Spleen (tissue), 11 donors: ENCODE data around the gene CUL1. TPM values are rescaled to one million over a fixed set of nuclear protein-coding genes. Genes with fewer than 3 reads are reported as not detected.

Experiments used
- DNase-seq: peaks from one replicate; pipeline ENCODE4 v3.0.0-alpha.2; 2020
- H3K27ac ChIP-seq, 8 donors: fragments of 200-600 bp; sonication (generic) in 7 of 8; 1 replicate in 4 of 8; 2 replicates in 4 of 8; pipeline versions ENCODE4 v1.5.0 to v1.8.0; 2016 to 2021; ENCODE audit warnings: inconsistent platforms in 4 of 8, mild to moderate bottlenecking in 4 of 8, moderate library complexity in 1 of 8
- H3K27me3 ChIP-seq, 7 donors: fragments of 200-600 bp; sonication (generic) in 6 of 7; replicated peaks in 1 of 7; 1 replicate in 4 of 7; 2 replicates in 3 of 7; pipeline versions ENCODE4 v1.5.0 to v1.8.0; 2016 to 2021; ENCODE audit warnings: inconsistent platforms in 3 of 7, mild to moderate bottlenecking in 1 of 7
- H3K36me3 ChIP-seq, 6 donors: fragments of 200-600 bp; sonication (generic) in 5 of 6; 1 replicate in 4 of 6; 2 replicates in 2 of 6; pipeline versions ENCODE4 v1.5.0 to v1.8.0; 2016 to 2021; ENCODE audit warnings: inconsistent platforms in 2 of 6
- H3K4me1 ChIP-seq, 6 donors: fragments of 200-600 bp; sonication (generic) in 5 of 6; 1 replicate in 3 of 6; 2 replicates in 3 of 6; pipeline versions ENCODE4 v1.5.0 to v1.8.0; 2016 to 2021; ENCODE audit warnings: inconsistent platforms in 3 of 6
- H3K4me3 ChIP-seq, 8 donors: fragments of 200-600 bp; sonication (generic) in 7 of 8; 1 replicate in 4 of 8; 2 replicates in 4 of 8; pipeline versions ENCODE4 v1.5.0 to v1.8.0; 2016 to 2021; ENCODE audit warnings: inconsistent platforms in 4 of 8, mild to moderate bottlenecking in 4 of 8, moderate library complexity in 2 of 8
- H3K9me3 ChIP-seq, 8 donors: fragments of 200-600 bp; sonication (generic) in 7 of 8; 1 replicate in 4 of 8; 2 replicates in 4 of 8; pipeline versions ENCODE4 v1.5.0 to v1.8.0; 2016 to 2021; ENCODE audit warnings: inconsistent platforms in 4 of 8
- POLR2A ChIP-seq, 3 donors: fragments of 450-650 bp; IDR thresholded peaks; one replicate each; pipeline ENCODE4 v1.5.1; 2017; ENCODE audit warnings: antibody characterized with exemption in 3 of 3, mild to moderate bottlenecking in 1 of 3
- POLR2AphosphoS5 ChIP-seq, 3 donors: sonication (generic); formaldehyde crosslinking; IDR thresholded peaks; one replicate each; pipeline ENCODE4 v1.5.1; 2017; ENCODE audit warnings: antibody characterized with exemption in 3 of 3
- WGBS, 5 donors: extraction: QIAGEN DNeasy Blood & Tissue Kit in 3 of 5; methylation state at CpG; one replicate each; pipeline versions ENCODE4 v1.1.5 to v1.1.7; 2013 to 2018; 5-methylcytosine and 5-hydroxymethylcytosine counted together
- intact Hi-C: fragments of 100-400 bp; cut with DNase I; formaldehyde crosslinking; loops from one replicate; pipeline ENCODE4 v1.15.0; 2023; ENCODE audit warnings: low total_unique reads
- polyA plus RNA-seq, 3 donors: library from polyadenylated mRNA; stranded (reverse); fragments of 200-250 nt; gene quantifications; one replicate each; pipeline ENCODE4 v1.2.1, GENCODE V29; 2013
- total RNA-seq, 7 donors: library from RNA; depleted of rRNA in 3 of 7; stranded (reverse); fragments of >200 nt in 3 of 7; fragmentation: NEBNext Ultra II Directional in 4 of 7; extraction: Animal tissue kit (Norgen Biotek cat#: 25700) in 4 of 7; gene quantifications; one replicate each; pipeline versions ENCODE4 v1.1.0 to v1.2.1, GENCODE V29; 2016 to 2021
- TF ChIP-seq, protein P1 (sequence below), 11 experiments: fragments of 200-600 bp in 7 of 11; fragments of 450-650 bp in 4 of 11; sonication (generic) in 4 of 11; IDR thresholded peaks in 8 of 11; conservative IDR thresholded peaks in 3 of 11; 1 replicate in 7 of 11; 2 replicates in 4 of 11; pipeline versions ENCODE4 v1.4.0 to v1.8.0; 2016 to 2021; ENCODE audit warnings: antibody characterized with exemption in 11 of 11, inconsistent platforms in 4 of 11, mild to moderate bottlenecking in 1 of 11
- donor health status: healthy with polysubstance abuse.
- donor health status: DM: no; HTN: no; CAD: no; lungs with moderate emphysema.
- donor health status: DM: no; HTN: no; CAD: no.
- donor health status: Bipolar disorder and iron deficiency.
- donor health status: healthy.
- donor health status: DM: no; HTN: no; CAD: no.
- donor health status: DM: yes; HTN: yes; CAD: no.

CUL1 gene
- total and polyA plus RNA-seq, 10 donors: 19.8 to 54.6 (median 42.7) TPM

DNA sequence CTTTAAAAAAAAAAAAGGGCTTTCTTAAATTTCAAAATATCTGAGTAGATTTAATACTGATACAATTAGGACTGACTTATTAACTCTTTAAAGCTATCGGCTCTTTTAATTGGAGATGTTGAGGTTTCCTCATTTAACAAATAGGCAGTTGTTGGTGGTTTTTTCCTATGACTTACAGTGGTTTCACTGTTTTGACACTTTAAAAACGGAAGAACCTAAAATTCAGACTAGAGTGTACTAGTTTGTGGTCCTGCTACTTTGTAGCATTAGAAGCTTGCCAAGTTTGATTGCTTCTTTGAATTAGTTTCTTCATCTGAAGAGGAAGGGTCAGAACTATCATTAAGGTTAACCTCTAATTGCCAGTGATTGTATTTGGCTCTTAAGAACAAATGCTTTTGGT, 27.7 kb downstream of the CUL1 start:
- H3K4me3 ChIP-seq: no peak overlapping the region
- TF ChIP-seq POLR2A (IDR thresholded peaks at IDR 0.05): no peak
- 19 to 42% (median 23%) methylated on average over 2 of the region's 2 CpGs for WGBS, 5 donors
- H3K9me3 ChIP-seq: no peaks in the 10 kb centered on the region
- DNase-seq: no peak
- H3K27me3 ChIP-seq: no peaks in the 10 kb centered on the region
- H3K36me3 ChIP-seq: peaks cover 0 to 18% (median 15%) of the 10 kb centered on the region in 6 donors
- H3K27ac ChIP-seq: no peak overlapping the region
- peaks cover 5 to 84% (median 64%) of the 10 kb centered on the region in 6 donors for H3K4me1 ChIP-seq
- intact Hi-C loops: no loop called here

DNA sequence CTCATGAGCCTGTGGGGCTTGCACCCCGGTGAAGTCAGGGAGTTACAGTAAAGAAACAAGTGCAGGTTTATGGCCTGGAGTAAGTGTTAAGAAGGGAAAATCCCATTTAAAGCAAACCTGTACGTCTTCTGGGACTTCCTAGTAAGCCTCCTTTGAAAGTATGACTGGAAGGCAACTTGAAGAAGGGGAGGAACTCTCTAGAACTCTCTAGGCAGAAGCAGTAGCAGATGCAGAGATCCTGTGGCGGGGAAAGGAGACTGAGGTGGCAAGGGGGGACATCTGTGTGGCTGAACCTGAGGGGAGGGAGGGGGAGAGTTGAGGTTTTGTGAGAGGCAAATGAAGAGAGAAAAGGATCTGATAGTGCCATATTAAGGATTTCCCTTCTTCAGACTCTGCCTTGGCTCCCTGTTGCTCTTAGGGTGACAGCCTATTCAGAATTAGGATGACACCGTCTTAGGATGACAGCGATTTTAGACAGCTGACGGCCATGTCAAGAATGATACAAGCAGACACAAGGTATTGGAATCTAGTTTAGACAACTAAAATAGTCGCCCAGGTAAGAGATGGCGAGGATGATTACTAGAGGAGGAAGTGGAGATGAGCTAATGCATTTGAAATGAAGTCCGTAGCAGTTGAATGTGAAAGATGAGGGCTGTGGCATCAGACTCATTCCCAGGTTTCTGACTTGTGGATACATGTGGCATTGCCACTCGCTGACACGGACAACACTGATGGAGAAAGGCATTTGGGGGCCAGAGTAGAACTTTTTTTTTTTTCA, 29.0 kb downstream of the CUL1 start:
- peaks cover 5 to 71% (median 51%) of the 10 kb centered on the region in 6 donors for H3K4me1 ChIP-seq
- H3K27ac ChIP-seq: no peak overlapping the region
- peaks cover 0 to 31% (median 24%) of the 10 kb centered on the region in 6 donors for H3K36me3 ChIP-seq
- H3K27me3 ChIP-seq: no peaks in the 10 kb centered on the region
- H3K4me3 ChIP-seq: no peak overlapping the region
- TF ChIP-seq POLR2AphosphoS5 (IDR thresholded peaks at IDR 0.05) (no peak), POLR2A (IDR thresholded peaks at IDR 0.05) (no peak)
- TF ChIP-seq, protein P1, sequence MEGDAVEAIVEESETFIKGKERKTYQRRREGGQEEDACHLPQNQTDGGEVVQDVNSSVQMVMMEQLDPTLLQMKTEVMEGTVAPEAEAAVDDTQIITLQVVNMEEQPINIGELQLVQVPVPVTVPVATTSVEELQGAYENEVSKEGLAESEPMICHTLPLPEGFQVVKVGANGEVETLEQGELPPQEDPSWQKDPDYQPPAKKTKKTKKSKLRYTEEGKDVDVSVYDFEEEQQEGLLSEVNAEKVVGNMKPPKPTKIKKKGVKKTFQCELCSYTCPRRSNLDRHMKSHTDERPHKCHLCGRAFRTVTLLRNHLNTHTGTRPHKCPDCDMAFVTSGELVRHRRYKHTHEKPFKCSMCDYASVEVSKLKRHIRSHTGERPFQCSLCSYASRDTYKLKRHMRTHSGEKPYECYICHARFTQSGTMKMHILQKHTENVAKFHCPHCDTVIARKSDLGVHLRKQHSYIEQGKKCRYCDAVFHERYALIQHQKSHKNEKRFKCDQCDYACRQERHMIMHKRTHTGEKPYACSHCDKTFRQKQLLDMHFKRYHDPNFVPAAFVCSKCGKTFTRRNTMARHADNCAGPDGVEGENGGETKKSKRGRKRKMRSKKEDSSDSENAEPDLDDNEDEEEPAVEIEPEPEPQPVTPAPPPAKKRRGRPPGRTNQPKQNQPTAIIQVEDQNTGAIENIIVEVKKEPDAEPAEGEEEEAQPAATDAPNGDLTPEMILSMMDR (IDR thresholded peaks at IDR 0.05 in 8 of 11, conservative IDR thresholded peaks at IDR 0.05 in 3 of 11): no peak
- WGBS, 5 donors: 77 to 87% (median 80%) methylated on average over 11 of the region's 11 CpGs
- H3K9me3 ChIP-seq: no peaks in the 10 kb centered on the region
- intact Hi-C loops: no loop called here
- no peak for DNase-seq

DNA sequence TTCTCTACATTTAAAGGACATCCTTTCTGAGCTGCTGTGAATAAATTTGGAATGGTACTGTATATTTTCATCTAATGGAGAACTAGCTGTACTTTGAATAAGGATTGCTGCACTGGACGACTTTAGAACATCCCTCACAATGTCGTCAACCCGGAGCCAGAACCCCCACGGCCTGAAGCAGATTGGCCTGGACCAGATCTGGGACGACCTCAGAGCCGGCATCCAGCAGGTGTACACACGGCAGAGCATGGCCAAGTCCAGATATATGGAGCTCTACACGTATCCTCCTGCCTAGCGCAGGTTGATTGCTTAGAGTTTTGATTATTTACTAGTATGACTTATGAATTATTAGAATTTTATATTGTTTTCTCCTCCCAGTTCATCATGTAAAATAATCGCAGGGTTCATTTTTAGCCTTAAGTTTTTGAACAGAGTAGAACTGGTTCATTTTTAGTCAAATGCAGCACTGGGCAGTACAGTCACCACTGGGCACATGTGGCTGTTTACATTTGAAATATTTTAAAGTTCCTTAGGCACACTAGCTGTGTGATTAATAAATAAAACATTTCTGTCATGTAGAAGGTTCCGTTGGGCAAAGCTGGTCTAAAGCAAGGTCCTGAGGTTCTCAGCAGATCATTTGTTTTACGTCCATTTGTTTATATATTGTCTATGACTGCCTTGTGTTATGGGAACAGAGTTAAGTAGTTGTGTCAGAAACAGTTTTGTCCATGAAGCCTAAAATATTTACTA, 31.5 kb downstream of the CUL1 start:
- Histone ChIP-seq H3K9me3 (no peaks in the 10 kb centered on the region), H3K4me3 (no peak overlapping the region), H3K27ac (no peak overlapping the region), H3K4me1 (peaks cover 10 to 59% (median 46%) of the 10 kb centered on the region in 6 donors), H3K27me3 (no peaks in the 10 kb centered on the region), H3K36me3 (peaks cover 0 to 56% (median 38%) of the 10 kb centered on the region in 6 donors)
- intact Hi-C loops: no loop called here
- WGBS, 5 donors: 87 to 95% (median 91%) methylated on average over 12 of the region's 12 CpGs
- no peak for DNase-seq
- TF ChIP-seq, protein P1 (IDR thresholded peaks at IDR 0.05 in 8 of 11, conservative IDR thresholded peaks at IDR 0.05 in 3 of 11): no peak
- TF ChIP-seq POLR2A (IDR thresholded peaks at IDR 0.05) (no peak), POLR2AphosphoS5 (IDR thresholded peaks at IDR 0.05) (no peak)

DNA sequence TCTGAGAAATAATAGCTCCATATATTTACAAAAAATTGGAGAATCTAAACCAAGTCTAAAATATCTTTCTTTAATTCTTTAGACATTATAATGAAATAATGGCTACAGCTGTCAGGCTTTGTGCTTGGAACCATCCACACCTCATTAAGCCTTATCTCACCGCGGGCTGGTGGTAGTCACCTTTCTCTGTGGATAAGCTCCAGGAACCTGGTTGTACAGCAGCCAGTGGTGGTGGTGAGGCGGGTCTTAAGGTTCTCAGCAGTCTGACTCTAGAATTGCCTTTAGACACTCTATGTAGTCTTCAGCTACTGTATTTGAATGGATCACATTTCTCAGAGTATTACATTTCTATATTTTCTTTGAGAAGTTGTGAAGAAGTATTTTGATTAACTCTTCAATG, 34.2 kb downstream of the CUL1 start:
- Histone ChIP-seq H3K27ac (no peak overlapping the region), H3K4me3 (no peak overlapping the region), H3K9me3 (no peaks in the 10 kb centered on the region), H3K4me1 (peaks cover 5 to 32% (median 22%) of the 10 kb centered on the region in 6 donors), H3K27me3 (no peaks in the 10 kb centered on the region), H3K36me3 (peaks cover 0 to 81% (median 45%) of the 10 kb centered on the region in 6 donors)
- DNase-seq: no peak
- intact Hi-C loops: no loop called here
- TF ChIP-seq, protein P1 (IDR thresholded peaks at IDR 0.05 in 8 of 11, conservative IDR thresholded peaks at IDR 0.05 in 3 of 11): no peak
- TF ChIP-seq POLR2A (IDR thresholded peaks at IDR 0.05) (no peak), POLR2AphosphoS5 (IDR thresholded peaks at IDR 0.05) (no peak)
- WGBS, 5 donors: 90 to 98% (median 97%) methylated on average over 3 of the region's 3 CpGs
